DND-41 (cell line): ENCODE data around the gene ADAM11.

Experiments
- ATAC-seq: fragments of 200-7000 bp; cut with Tn5 transposase; 3 replicates; pipeline ENCODE4 v1.9.1; 2021; ENCODE audit warnings: low read depth; ENCODE audit not compliant: insufficient read depth
- DNase-seq: peaks from one replicate; pipeline ENCODE4 v3.0.0-alpha.2; 2020
- H2AFZ ChIP-seq: 2 replicates; pipeline ENCODE4 v1.6.0; 2012; ENCODE audit warnings: low read depth, low read length
- H3K27ac ChIP-seq: 2 replicates; pipeline ENCODE4 v1.5.1; 2012; ENCODE audit warnings: low read length, inconsistent platforms
- H3K27me3 ChIP-seq: fragments of 200-600 bp; sonication (generic); 2 replicates; pipeline ENCODE4 v1.6.0; 2012; ENCODE audit warnings: low read length, mild to moderate bottlenecking, inconsistent platforms; ENCODE audit not compliant: insufficient read depth, poor library complexity
- H3K36me3 ChIP-seq: 2 replicates; pipeline ENCODE4 v1.5.1; 2012; ENCODE audit warnings: low read length, inconsistent platforms; ENCODE audit not compliant: insufficient read depth
- H3K4me1 ChIP-seq: 2 replicates; pipeline ENCODE4 v1.5.1; 2012; ENCODE audit warnings: mild to moderate bottlenecking, low read length; ENCODE audit not compliant: insufficient read depth
- H3K4me2 ChIP-seq: 2 replicates; pipeline ENCODE4 v1.6.0; 2012; ENCODE audit warnings: mild to moderate bottlenecking, moderate library complexity, low read length, inconsistent platforms; ENCODE audit not compliant: insufficient read depth
- H3K4me3 ChIP-seq, 2 experiments: fragments of 200-600 bp in 1 of 2; shearing (Covaris generic) in 1 of 2; 2 replicates each; pipeline ENCODE4 v1.5.1; 2012 to 2016; ENCODE audit warnings: inconsistent platforms in 2 of 2, low read length in 2 of 2, mild to moderate bottlenecking in 2 of 2, low read depth in 1 of 2, moderate library complexity in 1 of 2
- H3K79me2 ChIP-seq: 2 replicates; pipeline ENCODE4 v1.6.0; 2012; ENCODE audit warnings: low read length, inconsistent platforms; ENCODE audit not compliant: insufficient read depth
- H3K9ac ChIP-seq: 2 replicates; pipeline ENCODE4 v1.6.0; 2012; ENCODE audit warnings: low read depth, mild to moderate bottlenecking, inconsistent platforms, low read length, moderate library complexity
- H3K9me3 ChIP-seq: 2 replicates; pipeline ENCODE4 v1.5.1; 2012; ENCODE audit warnings: low read length, moderate library complexity, mild to moderate bottlenecking, inconsistent platforms; ENCODE audit not compliant: insufficient read depth, severe bottlenecking
- H4K20me1 ChIP-seq: 2 replicates; pipeline ENCODE4 v1.6.0; 2012; ENCODE audit warnings: low read length; ENCODE audit not compliant: insufficient read depth
- EZH2 ChIP-seq: IDR thresholded peaks from 3 replicates; pipeline ENCODE4 v1.6.1; 2012; ENCODE audit warnings: borderline replicate concordance, low read depth, mild to moderate bottlenecking, moderate library complexity, low read length, inconsistent platforms; ENCODE audit not compliant: severe bottlenecking
- TF ChIP-seq, protein P1 (sequence below): IDR thresholded peaks from 2 replicates; pipeline ENCODE4 v1.5.1; 2012; ENCODE audit warnings: borderline replicate concordance, low read length, moderate library complexity, mild to moderate bottlenecking; ENCODE audit not compliant: poor library complexity, severe bottlenecking; ENCODE audit errors: extremely low read depth

Gene ADAM11

GRCh38 chr17:44765965-44766364 lies 7.2 kb downstream of the ADAM11 start:
- H3K27me3 ChIP-seq = no peaks in the 10 kb centered on the region
- no peaks in the 10 kb centered on the region for H3K79me2 ChIP-seq
- no peak overlapping the region for H3K4me3 ChIP-seq
- no peak overlapping the region for H3K27ac ChIP-seq
- H3K4me2 ChIP-seq = no peak overlapping the region
- no peak overlapping the region for H2AFZ ChIP-seq
- H3K36me3 ChIP-seq = no peaks in the 10 kb centered on the region
- H3K9me3 ChIP-seq = no peaks in the 10 kb centered on the region
- peaks cover 3% of the 10 kb centered on the region; the same call in 1 of the 2 replicates for H4K20me1 ChIP-seq
- no peak for TF ChIP-seq EZH2
- TF ChIP-seq, protein P1, sequence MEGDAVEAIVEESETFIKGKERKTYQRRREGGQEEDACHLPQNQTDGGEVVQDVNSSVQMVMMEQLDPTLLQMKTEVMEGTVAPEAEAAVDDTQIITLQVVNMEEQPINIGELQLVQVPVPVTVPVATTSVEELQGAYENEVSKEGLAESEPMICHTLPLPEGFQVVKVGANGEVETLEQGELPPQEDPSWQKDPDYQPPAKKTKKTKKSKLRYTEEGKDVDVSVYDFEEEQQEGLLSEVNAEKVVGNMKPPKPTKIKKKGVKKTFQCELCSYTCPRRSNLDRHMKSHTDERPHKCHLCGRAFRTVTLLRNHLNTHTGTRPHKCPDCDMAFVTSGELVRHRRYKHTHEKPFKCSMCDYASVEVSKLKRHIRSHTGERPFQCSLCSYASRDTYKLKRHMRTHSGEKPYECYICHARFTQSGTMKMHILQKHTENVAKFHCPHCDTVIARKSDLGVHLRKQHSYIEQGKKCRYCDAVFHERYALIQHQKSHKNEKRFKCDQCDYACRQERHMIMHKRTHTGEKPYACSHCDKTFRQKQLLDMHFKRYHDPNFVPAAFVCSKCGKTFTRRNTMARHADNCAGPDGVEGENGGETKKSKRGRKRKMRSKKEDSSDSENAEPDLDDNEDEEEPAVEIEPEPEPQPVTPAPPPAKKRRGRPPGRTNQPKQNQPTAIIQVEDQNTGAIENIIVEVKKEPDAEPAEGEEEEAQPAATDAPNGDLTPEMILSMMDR = no peak
- H3K9ac ChIP-seq = no peak overlapping the region
- ATAC-seq (no peak), DNase-seq (no peak)
- no peaks in the 10 kb centered on the region for H3K4me1 ChIP-seq

GRCh38 chr17:44766409-44767038 lies 7.7 kb downstream of the ADAM11 start:
- Histone ChIP-seq H4K20me1 (peaks cover 3% of the 10 kb centered on the region; the same call in 1 of the 2 replicates), H3K79me2 (no peaks in the 10 kb centered on the region), H3K4me1 (no peaks in the 10 kb centered on the region), H3K9me3 (no peaks in the 10 kb centered on the region), H3K27me3 (no peaks in the 10 kb centered on the region), H2AFZ (no peak overlapping the region), H3K9ac (no peak overlapping the region), H3K4me3 (no peak overlapping the region), H3K27ac (no peak overlapping the region), H3K36me3 (no peaks in the 10 kb centered on the region), H3K4me2 (no peak overlapping the region)
- ATAC-seq (no peak), DNase-seq (no peak)
- TF ChIP-seq EZH2 = no peak
- TF ChIP-seq, protein P1 = no peak

DNA sequence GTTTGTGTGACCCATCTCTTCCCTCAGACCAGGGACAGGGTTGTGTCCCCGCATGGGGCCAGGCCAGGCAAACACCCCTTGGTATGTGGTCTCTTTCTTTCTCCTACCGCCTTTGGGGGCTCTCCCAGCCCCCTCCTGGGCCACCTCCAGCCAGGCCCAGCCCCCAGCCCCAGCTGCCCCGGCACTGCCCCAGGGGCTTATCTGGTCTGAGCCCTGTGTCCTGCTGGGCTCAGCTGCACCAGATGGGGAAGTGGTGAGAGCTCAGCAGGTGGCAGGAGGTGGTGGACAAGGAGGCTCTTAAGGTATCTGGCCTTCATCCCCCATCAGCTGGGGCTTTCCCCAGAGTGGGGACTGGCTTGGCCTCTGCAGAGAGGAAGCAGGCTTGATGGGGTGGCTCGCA lies 8.7 kb downstream of the ADAM11 start:
- no peak for DNase-seq
- no peaks in the 10 kb centered on the region for H3K79me2 ChIP-seq
- no peaks in the 10 kb centered on the region for H3K9me3 ChIP-seq
- no peak overlapping the region for H3K4me3 ChIP-seq
- no peak overlapping the region for H2AFZ ChIP-seq
- H3K4me1 ChIP-seq = no peaks in the 10 kb centered on the region
- no peak for TF ChIP-seq EZH2
- TF ChIP-seq, protein P1 = no peak
- no peaks in the 10 kb centered on the region for H3K27me3 ChIP-seq
- peaks cover 3% of the 10 kb centered on the region; the same call in 1 of the 2 replicates for H4K20me1 ChIP-seq
- no peaks in the 10 kb centered on the region for H3K36me3 ChIP-seq
- ATAC-seq = no peak
- H3K27ac ChIP-seq = no peak overlapping the region
- H3K9ac ChIP-seq = no peak overlapping the region
- no peak overlapping the region for H3K4me2 ChIP-seq
